MM.1S (cell line): ENCODE data around the gene NCOA1.

Experiments
- DNase-seq: peaks from one replicate; pipeline ENCODE4 v3.0.0-alpha.2; 2015
- H2AFZ ChIP-seq: fragments of 300-600 bp; sonication (generic); 2 replicates; pipeline ENCODE4 v1.6.0; 2016; ENCODE audit warnings: antibody characterized with exemption, low read length
- H3F3A ChIP-seq: fragments of 300-600 bp; sonication (generic); 2 replicates; pipeline ENCODE4 v1.6.1; 2016; ENCODE audit warnings: mild to moderate bottlenecking, antibody characterized with exemption, low read length, moderate library complexity, mixed read lengths; ENCODE audit not compliant: insufficient read depth
- H3K27ac ChIP-seq: fragments of 300-600 bp; sonication (generic); 2 replicates; pipeline ENCODE4 v1.5.1; 2016; ENCODE audit warnings: mild to moderate bottlenecking, low read length
- H3K27me3 ChIP-seq: fragments of 300-600 bp; sonication (generic); replicated peaks from 2 replicates; pipeline ENCODE4 v1.6.0; 2016; ENCODE audit warnings: low read length; ENCODE audit not compliant: insufficient read depth
- H3K36me3 ChIP-seq: fragments of 300-600 bp; sonication (generic); replicated peaks from 2 replicates; pipeline ENCODE4 v1.6.1; 2016; ENCODE audit warnings: mild to moderate bottlenecking, low read length, mixed read lengths; ENCODE audit not compliant: insufficient read depth
- H3K4me1 ChIP-seq: fragments of 300-600 bp; sonication (generic); 2 replicates; pipeline ENCODE4 v1.6.1; 2016; ENCODE audit warnings: low read length, mixed read lengths
- H3K4me2 ChIP-seq: fragments of 300-600 bp; sonication (generic); 2 replicates; pipeline ENCODE4 v1.6.0; 2016; ENCODE audit warnings: low read depth, low read length
- H3K4me3 ChIP-seq: fragments of 300-600 bp; sonication (generic); 2 replicates; pipeline ENCODE4 v1.5.1; 2016; ENCODE audit warnings: low read length, mixed read lengths
- H3K79me2 ChIP-seq: fragments of 300-600 bp; sonication (generic); 2 replicates; pipeline ENCODE4 v1.6.1; 2016; ENCODE audit warnings: mixed run types, low read length, mixed read lengths
- H3K9ac ChIP-seq: fragments of 300-600 bp; sonication (generic); 2 replicates; pipeline ENCODE4 v1.6.1; 2016; ENCODE audit warnings: low read length, mixed read lengths
- H3K9me2 ChIP-seq: fragments of 300-600 bp; sonication (generic); replicated peaks from 2 replicates; pipeline ENCODE4 v1.6.1; 2016; ENCODE audit warnings: mild to moderate bottlenecking, low read length, mixed read lengths; ENCODE audit not compliant: insufficient read depth
- H3K9me3 ChIP-seq: fragments of 300-600 bp; sonication (generic); replicated peaks from 2 replicates; pipeline ENCODE4 v1.6.1; 2016; ENCODE audit warnings: mild to moderate bottlenecking, low read length, mixed read lengths; ENCODE audit not compliant: insufficient read depth
- H4K20me1 ChIP-seq: fragments of 300-600 bp; sonication (generic); 2 replicates; pipeline ENCODE4 v1.6.1; 2016; ENCODE audit warnings: mild to moderate bottlenecking, low read length, moderate library complexity, mixed read lengths; ENCODE audit not compliant: insufficient read depth
- EZH2 ChIP-seq: fragments of 300-600 bp; sonication (generic); optimal IDR thresholded peaks from 2 replicates; pipeline ENCODE3; 2017; ENCODE audit warnings: low read depth, mild to moderate bottlenecking, antibody characterized with exemption, low read length, mixed read lengths
- EZH2phosphoT487 ChIP-seq: fragments of 300-600 bp; sonication (generic); IDR thresholded peaks from 2 replicates; pipeline ENCODE4 v1.6.1; 2018; ENCODE audit warnings: antibody characterized with exemption, low read length
- TF ChIP-seq, protein P1 (sequence below): fragments of 300-600 bp; sonication (generic); IDR thresholded peaks from 2 replicates; pipeline ENCODE4 v1.5.1; 2016; ENCODE audit warnings: antibody characterized with exemption, low read length, mixed read lengths

Gene NCOA1

GRCh38 chr2:24766609-24767008 lies 275.6 kb downstream of the NCOA1 start:
- Histone ChIP-seq H3K27me3 (no peaks in the 10 kb centered on the region), H3K9me2 (no peaks in the 10 kb centered on the region), H3K79me2 (no peaks in the 10 kb centered on the region), H3K4me2 (no peak overlapping the region), H3K4me1 (peaks cover 5% of the 10 kb centered on the region), H3K27ac (no peak overlapping the region), H3F3A (no peaks in the 10 kb centered on the region), H3K9me3 (no peaks in the 10 kb centered on the region), H3K9ac (no peak overlapping the region), H3K36me3 (no peaks in the 10 kb centered on the region), H2AFZ (no peak overlapping the region), H3K4me3 (no peak overlapping the region), H4K20me1 (no peaks in the 10 kb centered on the region)
- no peak for DNase-seq
- TF ChIP-seq, protein P1, sequence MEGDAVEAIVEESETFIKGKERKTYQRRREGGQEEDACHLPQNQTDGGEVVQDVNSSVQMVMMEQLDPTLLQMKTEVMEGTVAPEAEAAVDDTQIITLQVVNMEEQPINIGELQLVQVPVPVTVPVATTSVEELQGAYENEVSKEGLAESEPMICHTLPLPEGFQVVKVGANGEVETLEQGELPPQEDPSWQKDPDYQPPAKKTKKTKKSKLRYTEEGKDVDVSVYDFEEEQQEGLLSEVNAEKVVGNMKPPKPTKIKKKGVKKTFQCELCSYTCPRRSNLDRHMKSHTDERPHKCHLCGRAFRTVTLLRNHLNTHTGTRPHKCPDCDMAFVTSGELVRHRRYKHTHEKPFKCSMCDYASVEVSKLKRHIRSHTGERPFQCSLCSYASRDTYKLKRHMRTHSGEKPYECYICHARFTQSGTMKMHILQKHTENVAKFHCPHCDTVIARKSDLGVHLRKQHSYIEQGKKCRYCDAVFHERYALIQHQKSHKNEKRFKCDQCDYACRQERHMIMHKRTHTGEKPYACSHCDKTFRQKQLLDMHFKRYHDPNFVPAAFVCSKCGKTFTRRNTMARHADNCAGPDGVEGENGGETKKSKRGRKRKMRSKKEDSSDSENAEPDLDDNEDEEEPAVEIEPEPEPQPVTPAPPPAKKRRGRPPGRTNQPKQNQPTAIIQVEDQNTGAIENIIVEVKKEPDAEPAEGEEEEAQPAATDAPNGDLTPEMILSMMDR = no peak
- TF ChIP-seq EZH2 = no peak
- TF ChIP-seq EZH2phosphoT487 = no peak

- Histone ChIP-seq H3K36me3 (no peaks in the 10 kb centered on the region), H3K9me2 (no peaks in the 10 kb centered on the region), H3K79me2 (no peaks in the 10 kb centered on the region), H3K27ac (no peak overlapping the region), H3K4me1 (peaks cover 5% of the 10 kb centered on the region), H3F3A (no peaks in the 10 kb centered on the region), H3K4me3 (no peak overlapping the region), H3K27me3 (no peaks in the 10 kb centered on the region), H3K9me3 (no peaks in the 10 kb centered on the region), H4K20me1 (no peaks in the 10 kb centered on the region), H3K9ac (no peak overlapping the region), H2AFZ (no peak overlapping the region), H3K4me2 (no peak overlapping the region)
- DNase-seq = no peak
- TF ChIP-seq EZH2 (no peak), EZH2phosphoT487 (no peak)
- TF ChIP-seq, protein P1 = no peak
Measured at GRCh38 chr2:24768013-24768412, 277.0 kb downstream of the NCOA1 start.

GRCh38 chr2:24768601-24769000 lies 277.5 kb downstream of the NCOA1 start:
- H3K4me3 ChIP-seq = no peak overlapping the region
- H3F3A ChIP-seq = no peaks in the 10 kb centered on the region
- no peaks in the 10 kb centered on the region for H3K9me2 ChIP-seq
- H2AFZ ChIP-seq = no peak overlapping the region
- no peaks in the 10 kb centered on the region for H3K27me3 ChIP-seq
- H3K79me2 ChIP-seq = no peaks in the 10 kb centered on the region
- no peak overlapping the region for H3K4me2 ChIP-seq
- H3K4me1 ChIP-seq = peaks cover 5% of the 10 kb centered on the region
- H3K27ac ChIP-seq = no peak overlapping the region
- no peak for TF ChIP-seq EZH2phosphoT487
- TF ChIP-seq EZH2 = no peak
- TF ChIP-seq, protein P1 = no peak
- no peak for DNase-seq
- H3K9me3 ChIP-seq = no peaks in the 10 kb centered on the region
- no peak overlapping the region for H3K9ac ChIP-seq
- H4K20me1 ChIP-seq = no peaks in the 10 kb centered on the region
- H3K36me3 ChIP-seq = no peaks in the 10 kb centered on the region
